GM12892 (cell line): ENCODE measurements around the gene ZNF440.
"Not testable (repeated sequence)": the region's sequence is repeated elsewhere in the genome, so short reads cannot be mapped to it uniquely, and the experiment has no call there.

ENCODE experiments used
- DNase-seq: peaks from one replicate; pipeline ENCODE4 v3.0.0; 2011; ENCODE audit not compliant: insufficient read length
- FAIRE-seq: peaks from 2 replicates; lab custom pipeline; 2011; peaks lifted over from hg19 to GRCh38; lab: Jason Lieb, UNC
- POLR2A ChIP-seq: IDR thresholded peaks from 2 replicates; pipeline ENCODE4 v1.6.1; 2011; ENCODE audit warnings: low read depth, low read length, control low read depth
- POLR2AphosphoS5 ChIP-seq: IDR thresholded peaks from 2 replicates; pipeline ENCODE4 v1.6.1; 2011; ENCODE audit warnings: low read depth, low read length, control low read depth
- TAF1 ChIP-seq: IDR thresholded peaks from 2 replicates; pipeline ENCODE4 v1.6.1; 2011; ENCODE audit warnings: low read depth, mild to moderate bottlenecking, control low read depth, low read length, borderline replicate concordance

Gene ZNF440

DNA sequence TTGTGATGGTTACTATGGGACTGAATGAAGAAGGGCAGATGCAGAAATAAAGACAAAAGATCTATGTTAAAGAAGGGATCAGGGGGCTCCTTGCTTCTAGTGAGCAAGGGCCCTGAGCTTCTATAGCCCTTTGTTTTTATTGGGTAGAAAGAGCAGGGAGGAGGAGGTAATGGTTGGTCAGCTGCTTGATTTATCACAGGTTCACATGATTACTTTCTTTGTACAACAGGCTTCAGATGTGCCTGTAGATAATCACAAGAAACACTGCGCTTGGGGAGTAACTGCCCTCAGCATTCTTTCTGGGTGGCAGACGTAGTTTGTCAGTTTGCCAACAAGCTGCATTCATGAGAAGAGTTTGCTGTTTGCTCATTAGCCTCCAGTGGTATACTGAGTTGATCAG, 29.6 kb downstream of the ZNF440 start:
- no peak for FAIRE-seq
- TF ChIP-seq POLR2AphosphoS5: no peak
- TF ChIP-seq POLR2A: no peak
- DNase-seq: no peak

- not testable (repeated sequence) for FAIRE-seq, DNase-seq
Measured at GRCh38 chr19:11847615-11848014, 33.5 kb downstream of the ZNF440 start.

GRCh38 chr19:11848200-11848593, 34.1 kb downstream of the ZNF440 start:
- FAIRE-seq: no peak
- DNase-seq: no peak
- TF ChIP-seq POLR2AphosphoS5: no peak
- TF ChIP-seq TAF1: no peak
- TF ChIP-seq POLR2A: no peak

DNA sequence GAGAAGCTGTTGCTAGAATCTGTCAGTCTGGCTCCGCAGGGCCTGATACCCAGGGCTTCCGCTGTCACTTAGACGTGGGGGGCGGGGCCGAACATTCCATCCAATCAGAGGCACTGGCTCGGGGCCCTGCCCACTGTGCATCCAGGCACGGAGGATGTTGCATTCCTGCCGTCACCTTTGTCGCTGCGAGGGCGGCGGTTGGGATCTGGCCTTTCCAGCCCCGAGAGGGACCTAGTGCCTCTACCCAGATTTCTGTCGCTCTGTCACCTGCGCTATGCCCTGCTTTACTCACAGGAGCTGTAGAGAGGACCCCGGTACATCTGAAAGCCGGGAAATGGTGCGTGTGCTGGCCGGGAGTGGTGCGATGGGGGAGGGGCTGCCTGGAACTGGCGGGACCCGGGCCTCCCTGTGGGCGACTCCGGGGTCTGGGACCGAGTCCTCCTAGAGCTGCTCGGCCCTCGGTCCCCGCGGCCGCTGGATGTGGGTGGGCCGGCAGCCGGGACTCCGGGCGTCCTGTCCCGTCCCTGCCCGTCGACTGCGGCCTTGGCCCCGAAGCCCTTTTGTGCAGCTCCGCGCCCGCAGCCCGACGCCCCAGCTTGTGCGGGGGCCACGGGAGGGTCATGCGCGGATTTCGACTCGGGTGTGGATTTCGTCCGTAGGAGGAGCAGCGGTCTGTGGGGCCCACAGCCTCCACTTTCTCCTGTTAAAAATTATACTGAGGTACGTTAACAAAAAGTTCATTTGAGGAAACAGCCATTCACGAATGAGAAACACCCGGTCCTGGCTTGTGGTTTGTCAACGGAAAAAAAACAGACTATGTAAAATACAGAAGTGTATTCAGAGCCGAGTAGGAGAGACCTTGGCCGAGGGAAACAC, 34.8 kb downstream of the ZNF440 start, which contains the start of gene ZNF439:
Gene ZNF439 (plus strand): TSS at position 133 of the 876 bp plus-strand sequence. CDS start 142 bp downstream, at position 275.
- TF ChIP-seq POLR2AphosphoS5 (no peak), POLR2A (0 out of 2 replicates have a peak, but pooled peaks have one; percentile 37), TAF1 (no peak)
- FAIRE-seq (peak; percentile 36), DNase-seq (peak; percentile 66)

DNA sequence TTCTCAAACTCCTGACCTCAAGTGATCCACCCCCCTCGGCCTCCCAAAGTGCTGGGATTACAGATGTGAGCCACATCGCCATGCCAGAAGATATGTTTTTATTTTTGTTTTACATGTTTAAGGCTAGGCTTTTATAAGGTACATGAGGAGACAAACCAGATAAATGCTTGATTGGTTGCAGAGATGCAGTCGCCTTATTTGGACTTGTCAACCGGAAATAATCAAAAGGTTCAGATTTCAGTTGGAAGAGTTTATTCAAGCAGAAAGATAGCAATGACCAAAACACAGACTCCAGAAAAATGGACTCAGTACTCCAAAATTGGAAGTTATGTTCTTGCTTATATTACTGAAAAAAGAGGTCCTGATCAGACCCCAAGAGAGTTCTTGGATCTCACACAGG, 36.2 kb downstream of the ZNF440 start:
- not testable (repeated sequence) for DNase-seq, FAIRE-seq

GRCh38 chr19:11853358-11853757, 39.3 kb downstream of the ZNF440 start:
- FAIRE-seq (no peak), DNase-seq (no peak)
- no peak for TF ChIP-seq POLR2A
- TF ChIP-seq TAF1: no peak
- TF ChIP-seq POLR2AphosphoS5: no peak

- DNase-seq (no peak), FAIRE-seq (no peak)
- TF ChIP-seq TAF1: no peak
- TF ChIP-seq POLR2A: no peak
- no peak for TF ChIP-seq POLR2AphosphoS5
Measured at GRCh38 chr19:11856596-11857250, 42.6 kb downstream of the ZNF440 start.

DNA sequence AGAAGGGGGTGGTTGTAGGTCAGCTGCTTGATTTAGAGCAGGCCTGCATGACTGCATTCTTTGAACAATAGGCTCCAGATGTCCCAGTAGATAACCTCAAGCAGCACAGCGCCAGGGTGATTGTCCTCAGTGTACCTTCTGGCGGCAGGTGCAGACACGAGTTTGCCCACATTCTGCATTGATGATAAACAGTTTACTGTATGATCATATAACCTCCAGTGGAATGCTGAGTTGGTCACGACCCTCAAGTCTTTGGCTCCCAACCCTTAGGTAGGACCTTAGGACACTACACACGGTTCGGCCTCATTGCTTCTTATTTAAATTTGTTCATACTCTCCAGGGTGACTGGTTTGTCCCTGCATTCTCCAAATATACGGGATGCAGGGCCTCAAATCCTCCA, 46.6 kb downstream of the ZNF440 start:
- FAIRE-seq: no peak
- DNase-seq: no peak
- no peak for TF ChIP-seq POLR2AphosphoS5
- TF ChIP-seq POLR2A: no peak
- TF ChIP-seq TAF1: no peak

DNA sequence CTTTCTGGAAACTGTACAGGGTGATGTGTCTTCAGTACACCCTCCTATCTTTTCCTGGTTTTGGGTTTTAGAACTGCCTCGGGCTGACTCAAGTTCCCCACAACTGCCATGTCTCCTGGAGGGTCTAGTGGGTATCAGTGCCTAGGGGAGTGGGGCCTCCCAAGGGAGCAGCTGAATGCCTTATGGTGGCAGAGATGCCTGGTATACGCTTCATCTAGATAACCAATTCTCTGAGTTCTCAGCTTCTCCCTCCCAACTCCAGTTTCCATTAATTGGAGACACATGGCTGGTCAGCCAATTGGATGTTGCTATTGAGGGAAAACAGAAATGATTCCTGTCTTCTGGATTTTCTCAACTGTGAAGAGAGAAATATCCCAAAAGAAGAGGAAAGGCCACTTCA, 47.2 kb downstream of the ZNF440 start:
- DNase-seq (no peak), FAIRE-seq (no peak)
- no peak for TF ChIP-seq POLR2AphosphoS5
- TF ChIP-seq TAF1: no peak
- TF ChIP-seq POLR2A: no peak

GRCh38 chr19:11867766-11868165, 53.7 kb downstream of the ZNF440 start:
- not testable (repeated sequence) for DNase-seq
- FAIRE-seq: peak; percentile 21

GRCh38 chr19:11868188-11868587, 54.1 kb downstream of the ZNF440 start:
- TF ChIP-seq POLR2AphosphoS5 (no peak), POLR2A (no peak), TAF1 (no peak)
- FAIRE-seq: no peak
- no peak for DNase-seq

- TF ChIP-seq POLR2AphosphoS5 (no peak), TAF1 (no peak), POLR2A (no peak)
- no peak for FAIRE-seq
Measured at GRCh38 chr19:11872624-11873023, 58.6 kb downstream of the ZNF440 start.

More at GRCh38 chr19:11872624-11873023, 58.6 kb downstream of the ZNF440 start:
- no peak for DNase-seq
